ENCODE measurements around the gene ZNF846. TPM values are rescaled to one million over a fixed set of nuclear protein-coding genes. Genes with fewer than 3 reads are reported as not detected.
"Not testable (repeated sequence)": the region's sequence is repeated elsewhere in the genome, so short reads cannot be mapped to it uniquely, and the experiment has no call there.

ZNF846 gene
- total RNA-seq, 1 donor from 2014 or later, result 4.2 TPM

GRCh38 chr19:9752701-9753443 is 15.7 kb downstream of the ZNF846 start:
- Histone ChIP-seq H3K4me3 (ENCODE audit: low read depth, low read length) (no peak overlapping the region), H3K27me3 (ENCODE audit: control insufficient read depth, insufficient read depth, low read length) (no peaks in the 10 kb centered on the region), H3K36me3 (ENCODE audit: control insufficient read depth, insufficient read depth, low read length) (no peaks in the 10 kb centered on the region)
- no peak for TF ChIP-seq CTCF (IDR thresholded peaks at IDR 0.05; ENCODE audit: insufficient read depth, low read length, poor library complexity, severe bottlenecking)
- no peak for DNase-seq (ENCODE audit: low read depth)

- Histone ChIP-seq H3K4me3 (ENCODE audit: low read depth, low read length) (no peak overlapping the region), H3K27me3 (ENCODE audit: control insufficient read depth, insufficient read depth, low read length) (no peaks in the 10 kb centered on the region), H3K36me3 (ENCODE audit: control insufficient read depth, insufficient read depth, low read length) (no peaks in the 10 kb centered on the region)
- TF ChIP-seq CTCF (IDR thresholded peaks at IDR 0.05; ENCODE audit: insufficient read depth, low read length, poor library complexity, severe bottlenecking), result no peak
- DNase-seq (ENCODE audit: low read depth), result no peak
These were observed 17.1 kb downstream of the ZNF846 start for GRCh38 chr19:9751446-9751845.

- TF ChIP-seq CTCF (IDR thresholded peaks at IDR 0.05; ENCODE audit: insufficient read depth, low read length, poor library complexity, severe bottlenecking), result no peak
- no peaks in the 10 kb centered on the region for H3K27me3 ChIP-seq (ENCODE audit: control insufficient read depth, insufficient read depth, low read length)
- no peak overlapping the region for H3K4me3 ChIP-seq (ENCODE audit: low read depth, low read length)
- no peaks in the 10 kb centered on the region for H3K36me3 ChIP-seq (ENCODE audit: control insufficient read depth, insufficient read depth, low read length)
- no peak for DNase-seq (ENCODE audit: low read depth)
These were observed 26.9 kb downstream of the ZNF846 start for GRCh38 chr19:9741476-9742171.

- H3K4me3 ChIP-seq (ENCODE audit: low read depth, low read length), result no peak overlapping the region
- H3K27me3 ChIP-seq (ENCODE audit: control insufficient read depth, insufficient read depth, low read length), result no peaks in the 10 kb centered on the region
- no peak for TF ChIP-seq CTCF (IDR thresholded peaks at IDR 0.05; ENCODE audit: insufficient read depth, low read length, poor library complexity, severe bottlenecking)
- no peaks in the 10 kb centered on the region for H3K36me3 ChIP-seq (ENCODE audit: control insufficient read depth, insufficient read depth, low read length)
- no peak for DNase-seq (ENCODE audit: low read depth)
These were observed 32.6 kb downstream of the ZNF846 start for GRCh38 chr19:9735986-9736385.

- H3K27me3 ChIP-seq (ENCODE audit: control insufficient read depth, insufficient read depth, low read length); H3K4me3 ChIP-seq (ENCODE audit: low read depth, low read length); DNase-seq (ENCODE audit: low read depth); H3K36me3 ChIP-seq (ENCODE audit: control insufficient read depth, insufficient read depth, low read length): not testable (repeated sequence)
These were observed 38.5 kb downstream of the ZNF846 start for GRCh38 chr19:9730056-9730455.

GRCh38 chr19:9729162-9729561 is 39.4 kb downstream of the ZNF846 start:
- H3K4me3 ChIP-seq (ENCODE audit: low read depth, low read length), result no peak overlapping the region
- TF ChIP-seq CTCF (IDR thresholded peaks at IDR 0.05; ENCODE audit: insufficient read depth, low read length, poor library complexity, severe bottlenecking), result no peak
- no peaks in the 10 kb centered on the region for H3K27me3 ChIP-seq (ENCODE audit: control insufficient read depth, insufficient read depth, low read length)
- H3K36me3 ChIP-seq (ENCODE audit: control insufficient read depth, insufficient read depth, low read length), result no peaks in the 10 kb centered on the region
- no peak for DNase-seq (ENCODE audit: low read depth)
